KMS-11 (cell line): Measurements from ENCODE around the gene MRTFA.
"Not testable (repeated sequence)": the region's sequence is repeated elsewhere in the genome, so short reads cannot be mapped to it uniquely, and the experiment has no call there.

Source experiments
- H2AFZ ChIP-seq: fragments of 200-600 bp; sonication (generic); 2 replicates; pipeline ENCODE4 v1.6.1; 2016; ENCODE audit warnings: antibody characterized with exemption, mixed run types, low read depth
- H3K27ac ChIP-seq: fragments of 200-600 bp; sonication (generic); 2 replicates; pipeline ENCODE4 v1.6.1; 2016; ENCODE audit warnings: mild to moderate bottlenecking, mixed run types
- H3K27me3 ChIP-seq: fragments of 200-600 bp; sonication (generic); 2 replicates; pipeline ENCODE4 v1.6.1; 2017; ENCODE audit warnings: mild to moderate bottlenecking, low read depth, mixed run types, moderate library complexity; ENCODE audit not compliant: insufficient read depth
- H3K36me3 ChIP-seq: fragments of 200-600 bp; sonication (generic); 2 replicates; pipeline ENCODE4 v1.6.1; 2017; ENCODE audit warnings: mild to moderate bottlenecking, mixed run types; ENCODE audit not compliant: insufficient read depth
- H3K4me1 ChIP-seq: fragments of 200-600 bp; sonication (generic); 2 replicates; pipeline ENCODE4 v1.6.1; 2016; ENCODE audit warnings: mild to moderate bottlenecking, low read depth, mixed run types; ENCODE audit not compliant: poor library complexity, severe bottlenecking
- H3K4me2 ChIP-seq: fragments of 200-600 bp; sonication (generic); 2 replicates; pipeline ENCODE4 v1.7.0; 2016; ENCODE audit warnings: mild to moderate bottlenecking, mixed run types
- H3K4me3 ChIP-seq: fragments of 200-600 bp; sonication (generic); IDR thresholded peaks from 2 replicates; pipeline ENCODE4 v1.6.1; 2017; ENCODE audit warnings: low read depth, low read length, mixed read lengths; ENCODE audit not compliant: insufficient read depth
- H3K79me2 ChIP-seq: fragments of 200-600 bp; sonication (generic); 2 replicates; pipeline ENCODE4 v1.6.1; 2016; ENCODE audit warnings: low read depth, mixed run types; ENCODE audit not compliant: insufficient read depth
- H3K9ac ChIP-seq: fragments of 200-600 bp; sonication (generic); 2 replicates; pipeline ENCODE4 v1.6.1; 2016; ENCODE audit warnings: mild to moderate bottlenecking, mixed run types
- H4K20me1 ChIP-seq: fragments of 200-600 bp; sonication (generic); 2 replicates; pipeline ENCODE4 v1.6.1; 2016; ENCODE audit warnings: mild to moderate bottlenecking, mixed run types; ENCODE audit not compliant: insufficient read depth
- TF ChIP-seq, protein P1 (sequence below): fragments of 200-600 bp; sonication (generic); conservative IDR thresholded peaks from 2 replicates; pipeline ENCODE4 v1.6.1; 2017; ENCODE audit warnings: low read depth, mild to moderate bottlenecking, antibody characterized with exemption, low read length, moderate library complexity, mixed read lengths

MRTFA gene

GRCh38 chr22:40603088-40603605 is 33.4 kb downstream of the MRTFA start:
- TF ChIP-seq, protein P1, sequence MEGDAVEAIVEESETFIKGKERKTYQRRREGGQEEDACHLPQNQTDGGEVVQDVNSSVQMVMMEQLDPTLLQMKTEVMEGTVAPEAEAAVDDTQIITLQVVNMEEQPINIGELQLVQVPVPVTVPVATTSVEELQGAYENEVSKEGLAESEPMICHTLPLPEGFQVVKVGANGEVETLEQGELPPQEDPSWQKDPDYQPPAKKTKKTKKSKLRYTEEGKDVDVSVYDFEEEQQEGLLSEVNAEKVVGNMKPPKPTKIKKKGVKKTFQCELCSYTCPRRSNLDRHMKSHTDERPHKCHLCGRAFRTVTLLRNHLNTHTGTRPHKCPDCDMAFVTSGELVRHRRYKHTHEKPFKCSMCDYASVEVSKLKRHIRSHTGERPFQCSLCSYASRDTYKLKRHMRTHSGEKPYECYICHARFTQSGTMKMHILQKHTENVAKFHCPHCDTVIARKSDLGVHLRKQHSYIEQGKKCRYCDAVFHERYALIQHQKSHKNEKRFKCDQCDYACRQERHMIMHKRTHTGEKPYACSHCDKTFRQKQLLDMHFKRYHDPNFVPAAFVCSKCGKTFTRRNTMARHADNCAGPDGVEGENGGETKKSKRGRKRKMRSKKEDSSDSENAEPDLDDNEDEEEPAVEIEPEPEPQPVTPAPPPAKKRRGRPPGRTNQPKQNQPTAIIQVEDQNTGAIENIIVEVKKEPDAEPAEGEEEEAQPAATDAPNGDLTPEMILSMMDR: no peak
- peaks cover 6% of the 10 kb centered on the region for H3K4me1 ChIP-seq
- no peak overlapping the region for H2AFZ ChIP-seq
- H3K79me2 ChIP-seq: peaks cover 45% of the 10 kb centered on the region; the same call in 1 of the 2 replicates
- H3K4me3 ChIP-seq: no peak overlapping the region
- H4K20me1 ChIP-seq: peaks cover 5% of the 10 kb centered on the region; the same call in 1 of the 2 replicates
- no peaks in the 10 kb centered on the region for H3K36me3 ChIP-seq
- no peaks in the 10 kb centered on the region for H3K27me3 ChIP-seq
- no peak overlapping the region for H3K9ac ChIP-seq
- H3K4me2 ChIP-seq: no peak overlapping the region
- no peak overlapping the region for H3K27ac ChIP-seq

- no peak overlapping the region for H3K4me3 ChIP-seq
- H3K27me3 ChIP-seq: no peaks in the 10 kb centered on the region
- H3K79me2 ChIP-seq: peaks cover 53% of the 10 kb centered on the region; the same call in 1 of the 2 replicates
- H3K27ac ChIP-seq: no peak overlapping the region
- H4K20me1 ChIP-seq: peaks cover 5% of the 10 kb centered on the region; the same call in 1 of the 2 replicates
- no peak overlapping the region for H3K9ac ChIP-seq
- H3K36me3 ChIP-seq: no peaks in the 10 kb centered on the region
- H3K4me2 ChIP-seq: no peak overlapping the region
- TF ChIP-seq, protein P1: no peak
- peaks cover 9% of the 10 kb centered on the region for H3K4me1 ChIP-seq
- H2AFZ ChIP-seq: no peak overlapping the region
Measured at GRCh38 chr22:40602231-40602630, 34.3 kb downstream of the MRTFA start.

- H3K9ac ChIP-seq: no peak overlapping the region
- peaks cover 2% of the 10 kb centered on the region; the same call in 1 of the 2 replicates for H4K20me1 ChIP-seq
- no peaks in the 10 kb centered on the region for H3K36me3 ChIP-seq
- no peak overlapping the region for H2AFZ ChIP-seq
- peaks cover 10% of the 10 kb centered on the region for H3K4me1 ChIP-seq
- TF ChIP-seq, protein P1: no peak
- H3K4me3 ChIP-seq: no peak overlapping the region
- H3K27me3 ChIP-seq: no peaks in the 10 kb centered on the region
- no peak overlapping the region for H3K27ac ChIP-seq
- H3K79me2 ChIP-seq: peaks cover 52% of the 10 kb centered on the region; the same call in 1 of the 2 replicates
- H3K4me2 ChIP-seq: no peak overlapping the region
Measured at GRCh38 chr22:40599731-40600130, 36.8 kb downstream of the MRTFA start.

GRCh38 chr22:40598712-40599111 is 37.8 kb downstream of the MRTFA start:
- H3K4me3 ChIP-seq, H3K36me3 ChIP-seq, H3K27me3 ChIP-seq, H3K27ac ChIP-seq, H2AFZ ChIP-seq, H3K4me2 ChIP-seq, H4K20me1 ChIP-seq, H3K9ac ChIP-seq: not testable (repeated sequence)
- Histone ChIP-seq H3K4me1 (peaks cover 13% of the 10 kb centered on the region), H3K79me2 (peaks cover 46% of the 10 kb centered on the region; the same call in 1 of the 2 replicates)
